SHP77 treated with DMSO at 0.1 percent for 48 hours (cell line): Measurements from ENCODE around the gene SLCO2B1.
A peak's percentile ranks its signal among the peaks of the same experiment; 100 is the strongest.

ENCODE experiments used
- DNase-seq: peaks from one replicate; lab custom pipeline; 2025; lab: John Stamatoyannopoulos, UW

Gene SLCO2B1

DNA sequence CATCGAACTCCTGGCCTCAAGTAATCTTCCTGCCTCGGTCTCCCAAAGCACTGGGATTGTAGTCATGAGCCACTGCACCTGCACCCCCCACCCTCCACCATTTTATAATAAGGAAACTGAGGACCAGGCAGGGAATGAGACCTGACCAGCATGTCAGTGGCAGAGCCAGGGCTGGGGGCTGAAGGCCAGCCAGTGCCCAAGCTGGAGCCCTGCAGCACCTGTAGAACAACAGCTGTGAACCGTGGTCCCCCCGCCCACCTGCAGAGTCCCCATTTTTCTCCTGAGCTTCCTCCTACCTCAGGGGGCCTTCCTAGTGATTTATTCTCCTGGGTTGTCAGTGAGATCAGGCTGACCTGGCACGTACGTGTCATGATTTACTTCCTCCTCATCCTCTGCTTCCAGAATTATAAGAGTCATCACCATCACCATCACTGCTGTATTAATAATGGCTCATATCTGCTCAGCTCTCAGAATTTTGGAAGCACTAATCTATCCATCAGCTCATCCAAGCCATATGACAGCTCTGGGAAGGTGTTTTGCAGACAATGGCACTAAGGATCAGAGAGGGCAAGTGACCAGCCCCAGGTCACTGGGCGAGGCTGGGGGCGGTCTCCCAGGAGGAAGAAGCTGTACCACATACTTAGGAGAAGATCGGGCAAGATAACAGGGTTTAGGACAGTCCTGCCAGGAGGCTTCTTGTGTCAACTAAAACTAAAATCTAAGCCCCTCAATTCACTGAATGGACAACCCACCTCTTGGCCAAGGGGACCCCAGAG is 5.5 kb upstream of the SLCO2B1 start:
- DNase-seq: no peak

DNA sequence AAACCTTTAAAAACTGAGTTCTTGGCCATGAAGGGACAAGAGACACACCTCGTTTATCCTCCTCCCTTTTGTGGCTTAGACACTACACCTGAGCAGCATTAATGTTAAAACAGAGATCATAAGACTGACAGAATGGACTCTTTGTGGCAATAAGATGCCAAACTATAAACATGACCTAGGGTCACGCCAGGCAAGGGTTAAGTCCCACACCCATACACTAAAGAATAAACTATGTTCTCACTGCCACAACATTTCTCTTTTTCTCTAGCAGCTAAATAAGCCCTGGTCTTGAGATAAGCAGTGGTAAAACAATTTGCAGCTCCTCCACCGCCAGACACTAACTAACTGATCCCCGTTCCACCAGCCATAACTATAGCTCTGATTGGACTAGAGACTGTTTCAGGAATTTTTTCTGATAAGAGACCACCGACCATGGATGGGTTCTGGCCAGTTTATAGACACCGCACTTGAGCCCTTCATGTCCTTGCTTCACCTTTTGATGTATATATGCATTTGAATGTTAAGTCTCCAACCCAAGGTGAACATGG is 4.9 kb upstream of the SLCO2B1 start:
- no peak for DNase-seq

DNA sequence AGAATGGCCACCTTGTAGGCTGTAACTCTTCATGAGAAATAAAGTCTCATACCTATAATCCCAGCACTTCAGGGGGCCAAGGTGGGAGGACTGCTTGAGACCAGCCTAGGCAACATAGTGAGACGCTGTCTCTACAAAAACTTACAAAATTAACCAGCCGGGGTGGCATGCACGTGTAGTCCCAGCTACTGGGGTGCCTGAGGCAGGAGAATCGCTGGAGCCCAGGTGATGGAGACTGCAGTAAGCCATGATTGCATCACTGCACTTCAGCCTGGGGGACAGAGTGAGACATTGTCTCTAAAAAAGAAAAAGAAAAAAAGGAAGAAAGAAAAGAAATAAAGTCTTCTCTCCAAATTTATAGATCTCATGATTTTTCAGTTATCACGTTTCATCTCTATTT is 4.2 kb upstream of the SLCO2B1 start:
- no peak for DNase-seq

DNA sequence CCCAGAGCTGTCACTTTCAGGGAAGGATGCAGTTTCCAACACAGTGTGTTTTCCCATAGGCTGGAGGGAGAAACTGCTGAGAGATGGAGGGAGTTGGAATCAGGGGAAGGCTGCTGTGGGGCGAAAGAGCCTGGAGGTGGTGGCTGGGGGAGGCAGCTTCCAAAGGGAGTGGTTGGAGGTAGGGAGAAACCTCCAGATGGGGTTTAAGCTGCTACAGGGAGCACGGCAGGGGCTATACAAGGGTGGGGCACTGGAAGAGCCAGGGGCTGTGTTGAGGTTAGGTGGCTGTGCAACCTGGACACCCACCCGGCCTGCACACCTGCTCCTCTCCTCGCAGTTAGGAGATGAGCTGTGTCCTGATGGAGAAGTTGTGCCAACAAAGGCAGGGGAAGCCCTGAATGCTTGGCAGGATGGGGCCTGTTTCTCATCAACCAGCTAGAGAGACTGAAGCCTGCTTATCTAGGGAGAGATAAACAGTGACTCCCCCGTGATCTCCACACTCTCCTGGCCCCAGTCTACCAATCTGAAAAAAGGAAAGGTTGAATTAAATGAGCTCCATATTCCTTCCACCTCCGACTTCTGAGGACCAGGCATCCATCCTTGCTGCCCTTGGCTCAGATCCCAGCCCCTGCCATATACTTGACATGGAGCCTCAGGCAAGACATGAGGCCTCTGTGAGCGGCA is 3.6 kb upstream of the SLCO2B1 start:
- no peak for DNase-seq

DNA sequence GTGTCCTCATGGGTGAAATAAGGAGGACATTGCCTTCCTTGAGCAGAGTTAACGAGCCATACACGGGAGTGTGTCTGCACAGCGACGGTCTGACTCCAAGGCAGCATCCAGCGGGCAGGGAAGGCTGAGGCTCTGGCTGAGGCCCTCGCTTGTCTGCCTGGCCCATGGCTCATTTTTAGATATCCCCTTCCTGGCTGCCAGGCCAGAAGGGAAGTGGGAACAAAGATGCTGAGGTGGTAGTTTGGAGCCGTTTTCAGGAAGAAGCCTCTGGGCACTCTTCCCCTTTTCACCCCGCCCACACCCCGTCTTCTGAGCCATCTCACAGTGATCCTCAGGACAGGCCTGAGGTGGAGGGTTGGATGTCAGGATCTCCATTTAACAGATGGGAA is 3.0 kb upstream of the SLCO2B1 start:
- no peak for DNase-seq

DNA sequence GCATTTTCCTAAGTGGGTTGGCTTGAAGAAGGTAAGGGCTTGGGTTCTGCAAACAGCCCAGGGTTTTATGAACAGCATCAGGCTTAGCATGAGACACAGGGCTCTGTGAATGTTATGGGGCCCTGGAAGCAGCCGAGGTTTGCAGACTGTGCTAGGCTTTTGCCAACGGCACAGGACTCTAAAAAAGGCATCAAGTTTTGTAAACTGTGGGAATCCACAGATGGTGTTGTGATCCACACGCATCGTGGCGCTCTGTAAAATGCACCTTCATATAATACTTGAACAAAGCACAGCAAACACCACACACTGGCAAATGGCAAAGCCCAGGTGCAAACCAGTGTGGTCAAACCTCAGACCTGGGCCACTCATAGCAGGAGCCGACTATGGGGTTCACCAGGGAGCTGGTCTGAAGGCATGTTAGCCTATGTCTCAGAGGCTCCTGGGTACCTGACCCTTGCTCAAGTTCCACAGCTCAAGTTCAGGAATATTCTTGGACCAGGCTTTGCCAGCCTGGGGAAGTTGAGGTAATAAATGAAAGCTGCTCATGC is 2.4 kb upstream of the SLCO2B1 start:
- DNase-seq: no peak

DNA sequence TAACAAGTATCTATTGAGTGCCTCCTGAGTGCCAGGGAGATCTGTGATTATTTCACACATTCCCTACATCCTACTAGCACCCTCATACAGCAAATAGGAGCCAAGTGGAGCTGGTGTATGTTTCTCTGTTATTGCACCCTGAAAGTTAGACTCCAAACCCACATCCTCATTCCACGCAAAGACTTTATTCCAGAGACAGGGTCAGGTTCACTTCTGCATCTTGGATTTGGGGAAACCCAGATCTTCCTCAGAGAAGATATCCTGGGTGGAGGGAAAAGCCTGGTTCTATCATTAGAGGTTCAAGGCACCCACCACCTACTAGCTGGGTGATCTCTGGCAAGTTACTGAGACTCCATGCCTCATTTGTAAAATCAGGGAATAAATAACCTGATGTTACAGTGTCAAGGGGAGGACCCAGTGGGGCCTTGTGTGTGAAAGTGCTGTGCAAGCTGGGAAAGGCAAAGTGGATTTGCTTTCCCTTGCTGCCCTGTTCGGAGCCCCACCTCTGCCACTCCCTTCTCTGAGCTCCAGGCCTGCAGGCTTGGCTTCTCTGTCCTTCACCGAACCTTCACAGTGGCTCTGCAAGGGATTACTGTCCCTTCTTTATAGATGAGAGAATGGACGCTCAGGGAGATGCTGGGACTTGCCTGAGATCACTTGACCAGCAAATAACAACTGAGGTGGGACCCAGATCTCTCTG is 991 bp upstream of the SLCO2B1 start:
- DNase-seq: no peak

DNA sequence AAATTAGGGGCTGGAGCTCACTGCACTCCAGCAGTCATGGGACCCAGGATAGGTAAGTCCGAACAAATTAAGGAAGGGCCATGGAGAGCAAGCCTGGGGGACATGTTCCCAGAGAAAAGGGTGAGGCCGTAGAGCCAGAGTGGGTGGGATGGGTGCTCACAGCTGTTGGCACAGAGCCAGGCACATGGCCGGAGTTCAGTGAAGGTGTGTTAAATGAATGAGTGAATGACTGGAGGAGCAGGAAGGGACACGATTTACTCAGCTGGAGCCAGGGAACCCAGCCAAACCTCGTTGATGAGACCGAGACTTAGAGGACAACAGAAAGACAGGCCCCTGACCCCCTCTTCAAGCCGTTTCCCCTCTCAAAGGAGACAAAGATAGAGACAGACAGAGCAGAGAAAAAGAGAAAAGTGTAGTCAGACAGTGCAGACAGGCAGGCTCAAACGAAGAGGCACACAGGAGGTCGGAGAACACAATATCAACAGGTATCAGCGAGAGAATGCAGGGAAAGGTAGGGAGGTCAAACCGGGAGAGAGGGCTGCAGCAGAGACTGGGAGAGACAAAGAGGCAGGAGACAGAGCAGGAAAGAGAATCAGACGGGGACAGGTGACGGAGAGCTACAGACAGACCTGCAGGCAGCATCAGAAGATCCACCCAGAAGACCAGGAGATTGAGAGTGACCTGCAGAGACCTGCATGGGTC is 590 bp downstream of the SLCO2B1 start:
- DNase-seq: peak; percentile 49

DNA sequence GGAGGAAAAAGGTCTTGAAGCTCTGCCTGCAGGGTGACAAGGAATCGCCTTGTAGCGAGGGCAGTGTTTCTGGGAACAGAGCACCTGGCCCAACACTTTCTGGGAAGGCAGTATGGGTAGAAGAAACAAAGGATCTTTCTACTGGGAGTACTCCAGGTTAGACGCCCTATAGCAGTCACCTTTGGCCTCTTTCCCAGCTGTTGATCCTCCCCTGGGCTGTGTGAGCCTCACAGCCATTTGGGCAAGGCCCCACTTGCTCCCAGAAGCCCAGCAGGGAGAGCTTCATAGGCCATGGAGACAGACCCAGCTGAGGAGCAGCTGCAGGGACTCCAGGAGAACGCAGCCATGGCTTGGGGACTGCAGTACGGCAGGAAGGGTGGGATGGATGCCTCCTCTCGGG is 1.2 kb downstream of the SLCO2B1 start:
- no peak for DNase-seq

DNA sequence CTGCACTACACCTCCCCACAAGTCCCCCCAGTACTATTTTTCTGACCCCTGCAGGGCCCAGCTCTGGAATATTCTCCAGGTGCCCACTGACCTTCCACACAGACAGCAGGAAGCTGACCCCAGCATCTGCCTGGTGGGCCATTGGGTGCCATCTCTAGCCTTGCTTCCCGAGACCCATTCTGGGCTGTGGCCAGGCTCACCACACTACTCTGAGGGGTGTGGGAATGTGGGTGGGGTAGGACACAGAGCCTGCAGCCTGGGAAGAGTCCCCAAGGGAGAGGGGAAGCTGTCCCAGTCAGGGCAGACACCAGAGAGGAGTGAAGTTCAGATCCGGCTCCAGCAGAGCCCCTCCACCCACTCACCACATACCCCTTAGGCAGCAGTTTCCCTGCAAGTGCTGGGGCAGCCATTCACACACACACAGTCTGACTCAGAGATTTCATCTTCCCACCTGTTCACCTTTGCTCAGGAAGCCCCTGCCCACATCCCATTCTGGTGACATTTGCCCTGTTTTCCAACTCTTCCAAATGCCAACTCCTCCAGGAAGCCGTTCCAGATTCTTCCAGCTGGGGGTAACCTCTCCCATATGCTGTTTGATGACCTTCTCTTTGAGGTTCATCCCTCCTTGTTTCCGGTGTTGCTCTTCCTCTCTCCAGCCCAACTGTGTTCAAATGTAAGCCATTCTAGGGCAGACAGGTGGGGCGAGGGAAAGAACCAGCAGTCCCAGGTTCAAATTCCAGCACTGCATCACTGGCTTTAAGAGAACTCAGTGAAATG is 1.9 kb downstream of the SLCO2B1 start:
- no peak for DNase-seq

DNA sequence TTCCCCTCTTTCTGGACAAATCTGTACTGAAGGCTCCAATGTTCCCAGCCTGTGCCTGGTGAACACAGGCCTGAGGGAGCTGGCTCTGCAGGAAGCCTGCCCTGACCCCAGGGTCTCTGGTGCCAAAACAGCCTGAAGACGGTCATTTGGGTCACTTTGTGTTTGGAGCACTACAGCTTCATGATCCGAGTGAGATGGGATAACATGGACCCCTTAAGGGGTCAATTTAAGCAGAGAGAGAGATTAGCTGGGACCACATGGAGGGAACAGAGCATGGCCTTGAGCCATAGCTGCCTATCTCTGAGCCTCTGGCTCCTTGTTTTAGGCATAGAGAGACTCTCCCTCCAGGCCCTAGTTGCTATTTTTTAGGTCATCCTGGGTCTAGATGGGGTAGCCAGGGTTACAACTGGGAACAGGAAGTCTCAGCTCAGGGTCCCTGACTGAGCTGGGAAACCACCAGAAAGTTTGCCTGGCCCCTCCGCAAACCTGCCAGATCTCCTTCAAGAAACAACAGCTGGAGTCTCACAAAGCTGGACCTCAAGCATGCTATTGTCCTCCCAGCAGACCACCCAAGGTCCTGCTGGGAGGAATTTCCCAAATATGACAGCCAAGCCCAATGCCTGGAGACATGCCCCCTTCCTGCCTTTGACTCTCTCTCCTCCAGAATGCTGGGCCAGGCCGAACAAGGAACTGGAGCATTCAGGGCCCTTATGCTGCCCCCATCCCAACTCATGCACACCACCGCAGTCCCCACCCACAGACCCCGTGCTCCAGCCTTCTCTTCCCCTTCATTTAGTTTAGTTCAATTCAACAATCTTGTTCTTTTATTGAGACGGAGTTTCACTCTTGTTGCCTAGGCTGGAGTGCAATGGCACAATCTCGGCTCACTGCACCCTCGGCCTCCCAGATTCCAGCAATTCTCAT is 4.0 kb downstream of the SLCO2B1 start:
- no peak for DNase-seq

DNA sequence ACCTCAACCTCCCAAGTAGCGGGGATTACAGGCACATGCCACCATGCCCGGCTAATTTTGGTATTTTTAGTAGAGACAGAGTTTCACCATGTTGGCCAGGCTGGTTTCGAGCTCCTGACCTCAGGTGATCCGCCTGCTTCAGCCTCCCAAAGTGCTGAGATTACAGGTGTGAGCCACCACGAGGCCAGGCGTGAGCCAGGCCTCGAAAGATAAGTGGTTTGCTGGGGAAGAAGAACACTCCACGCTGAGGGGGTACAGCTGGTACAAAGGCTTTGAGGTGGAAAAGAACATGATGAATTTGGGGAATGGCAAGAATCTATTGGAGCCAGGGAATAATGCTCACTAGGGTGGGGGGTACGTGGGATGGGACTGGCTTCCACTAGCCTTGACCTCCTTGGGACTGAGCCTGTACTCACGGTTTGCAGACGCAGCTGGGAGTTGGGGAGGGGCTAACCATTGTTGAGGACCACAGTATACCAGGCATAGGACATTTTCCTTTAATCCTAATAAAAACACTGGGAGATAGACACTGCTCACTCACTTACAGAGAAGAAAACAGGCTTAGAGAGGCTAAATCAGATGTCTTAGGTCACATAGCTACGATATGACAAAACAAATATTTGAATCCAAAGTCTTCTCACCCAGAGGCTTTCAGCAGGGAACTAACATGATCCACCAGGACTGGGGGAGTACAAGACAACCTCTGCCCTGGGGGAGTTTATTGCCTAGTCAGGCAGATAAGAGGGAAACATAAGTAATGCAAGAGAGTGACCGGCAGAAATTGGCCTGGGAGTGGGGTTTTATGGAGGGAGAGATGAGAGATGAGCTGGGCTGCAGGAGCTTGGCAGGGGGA is 4.9 kb downstream of the SLCO2B1 start:
- DNase-seq: no peak

DNA sequence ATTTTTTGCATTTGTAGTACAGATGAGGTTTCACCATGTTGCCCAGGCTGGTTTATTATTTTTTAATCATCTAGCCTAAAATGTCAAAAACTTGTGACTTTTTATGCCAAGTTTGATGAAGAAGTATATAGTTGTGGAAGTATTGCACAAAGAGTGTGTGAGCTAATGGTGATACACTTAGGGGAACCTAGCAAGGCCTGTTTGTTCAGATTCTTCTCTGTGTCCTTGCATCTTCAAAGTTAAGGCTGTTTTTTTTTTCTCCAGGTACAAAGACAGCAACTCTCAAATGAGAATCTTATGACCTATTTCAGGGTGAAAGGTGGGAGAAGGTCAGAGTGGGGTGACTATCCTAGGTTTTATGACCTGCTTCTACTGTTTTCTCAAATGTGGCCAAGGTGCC is 7.3 kb downstream of the SLCO2B1 start:
- no peak for DNase-seq

DNA sequence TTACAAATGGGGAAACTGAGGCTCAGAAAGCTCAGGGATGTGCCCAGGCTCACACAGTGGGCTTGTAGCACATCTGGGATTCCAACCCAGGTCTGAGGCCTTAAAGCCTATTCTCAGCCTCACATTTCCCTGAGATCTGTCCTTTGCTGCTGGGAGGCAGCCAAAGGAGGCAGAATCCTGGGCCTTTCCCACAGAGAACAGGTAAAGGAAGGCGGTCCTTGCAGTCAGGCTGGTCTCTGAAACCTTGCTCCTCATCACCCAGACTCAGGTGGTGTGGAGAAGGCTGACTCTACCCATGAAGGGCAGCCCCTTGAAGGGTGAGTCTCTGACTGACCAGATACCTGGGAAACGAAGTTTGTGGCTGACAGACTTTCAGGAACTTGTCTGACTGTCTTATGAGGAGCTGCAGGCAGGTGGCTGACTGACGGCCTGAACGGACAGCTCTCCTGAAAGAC is 7.8 kb downstream of the SLCO2B1 start:
- no peak for DNase-seq

DNA sequence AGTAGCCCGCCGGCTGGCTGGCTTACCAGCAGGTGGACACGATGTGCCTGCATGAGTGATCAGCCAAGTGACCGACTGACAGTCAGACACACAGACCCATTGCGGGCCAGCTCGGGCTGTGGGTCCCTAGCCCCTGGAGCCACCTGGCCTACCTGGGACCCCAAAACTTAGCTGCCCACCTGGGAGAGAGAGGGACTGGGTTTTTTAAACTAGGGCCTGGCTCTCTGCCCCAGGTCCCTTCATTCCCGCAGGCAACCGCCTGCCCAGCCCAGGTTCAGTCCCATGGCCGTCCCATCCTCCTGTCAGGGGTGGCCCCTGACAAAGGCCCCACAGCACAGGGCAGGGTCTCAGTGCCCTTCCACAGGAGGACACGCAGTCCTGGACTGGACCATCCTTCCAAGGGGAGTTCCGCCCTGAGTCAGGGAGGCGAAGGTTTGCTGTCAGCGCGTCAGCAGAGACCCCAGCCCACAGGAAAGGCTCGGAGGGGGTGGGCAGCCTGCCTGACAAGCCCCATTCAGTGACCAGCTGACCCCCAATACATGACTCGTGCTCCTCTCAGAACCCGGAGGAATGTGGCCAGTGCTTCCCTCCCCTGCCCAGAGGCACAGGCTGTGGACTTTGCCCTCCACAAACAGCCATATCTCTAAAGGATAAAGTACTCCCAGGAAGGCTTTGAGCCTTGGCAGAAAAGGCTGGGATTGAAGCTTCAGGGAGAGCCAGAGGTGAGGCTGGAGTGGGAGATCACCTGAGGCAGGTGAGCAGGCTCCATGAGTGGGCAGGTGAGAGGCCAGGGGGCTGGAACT is 8.4 kb downstream of the SLCO2B1 start:
- no peak for DNase-seq

DNA sequence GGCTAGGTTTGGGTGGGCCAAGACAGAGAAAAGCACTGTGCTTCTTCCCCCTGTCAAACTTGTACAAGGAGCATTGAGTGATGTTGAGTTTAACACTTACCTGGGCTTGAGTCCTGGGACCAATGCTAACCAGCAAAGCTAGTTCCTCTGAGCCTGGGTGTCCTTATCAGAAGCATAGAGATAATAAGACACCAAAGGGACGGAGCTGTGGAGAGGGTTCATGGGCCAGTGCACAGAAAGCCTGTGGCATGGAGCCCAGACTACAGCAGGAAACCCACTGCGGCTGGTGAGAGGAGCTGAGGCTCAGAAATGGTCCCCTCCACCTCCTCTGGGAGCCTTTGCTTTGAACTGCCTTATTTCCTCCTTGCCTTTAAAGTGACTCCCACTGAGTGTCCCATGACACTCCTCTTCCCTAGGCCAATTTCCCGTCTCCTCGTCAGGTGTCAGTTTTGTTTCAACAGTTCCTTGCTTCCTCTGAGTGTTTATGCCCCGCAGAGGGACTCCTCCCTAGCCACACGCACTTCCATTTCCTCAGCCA is 9.4 kb downstream of the SLCO2B1 start:
- no peak for DNase-seq

DNA sequence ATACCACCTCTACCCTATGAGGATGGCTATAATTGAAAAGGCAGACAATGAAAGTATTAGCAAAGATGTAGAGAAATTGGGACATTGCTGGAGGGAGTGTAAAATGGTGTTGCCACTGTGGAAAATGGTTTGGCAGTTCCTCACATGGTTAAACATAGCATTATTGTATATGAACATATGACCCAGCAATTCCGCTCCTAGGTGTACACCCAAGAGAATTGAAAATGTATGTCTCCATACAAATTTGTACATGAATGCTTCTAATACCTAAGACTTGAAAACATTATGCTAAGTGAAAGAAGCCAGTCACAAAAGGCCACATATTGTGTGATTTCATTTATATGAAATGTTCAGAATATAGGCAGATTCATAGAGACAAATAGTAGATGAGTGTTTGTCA is 10.0 kb downstream of the SLCO2B1 start:
- DNase-seq: no peak
